ENCODE measurements around the gene TMCO4.

TMCO4 gene

DNA sequence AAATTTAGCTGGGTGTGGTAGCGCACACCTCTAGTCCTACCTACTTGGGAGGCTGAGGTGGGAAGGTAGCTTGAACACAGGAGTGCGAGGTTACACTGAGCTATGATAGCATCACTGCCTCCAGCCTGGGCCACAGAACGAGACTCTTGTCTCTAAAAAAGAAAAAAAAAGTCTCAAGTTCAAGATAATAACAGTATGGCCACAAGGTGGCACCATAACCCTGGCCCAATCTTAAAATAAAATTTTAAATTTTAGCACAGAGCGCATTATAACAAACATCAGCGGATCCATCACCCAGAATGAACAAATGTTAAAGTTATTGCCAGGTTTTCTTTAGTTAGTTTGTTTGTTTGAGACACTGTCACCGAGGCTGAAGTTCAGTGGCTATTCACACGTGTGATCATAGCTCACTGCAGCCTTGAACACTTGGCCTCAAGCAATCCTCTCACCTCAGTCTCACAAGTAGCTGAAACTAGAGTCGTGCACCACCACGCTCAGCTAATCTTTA is 137.9 kb downstream of the TMCO4 start:
- no peak overlapping the region for H3K4me3 ChIP-seq (ENCODE audit: low read length)
- TF ChIP-seq, protein P1, sequence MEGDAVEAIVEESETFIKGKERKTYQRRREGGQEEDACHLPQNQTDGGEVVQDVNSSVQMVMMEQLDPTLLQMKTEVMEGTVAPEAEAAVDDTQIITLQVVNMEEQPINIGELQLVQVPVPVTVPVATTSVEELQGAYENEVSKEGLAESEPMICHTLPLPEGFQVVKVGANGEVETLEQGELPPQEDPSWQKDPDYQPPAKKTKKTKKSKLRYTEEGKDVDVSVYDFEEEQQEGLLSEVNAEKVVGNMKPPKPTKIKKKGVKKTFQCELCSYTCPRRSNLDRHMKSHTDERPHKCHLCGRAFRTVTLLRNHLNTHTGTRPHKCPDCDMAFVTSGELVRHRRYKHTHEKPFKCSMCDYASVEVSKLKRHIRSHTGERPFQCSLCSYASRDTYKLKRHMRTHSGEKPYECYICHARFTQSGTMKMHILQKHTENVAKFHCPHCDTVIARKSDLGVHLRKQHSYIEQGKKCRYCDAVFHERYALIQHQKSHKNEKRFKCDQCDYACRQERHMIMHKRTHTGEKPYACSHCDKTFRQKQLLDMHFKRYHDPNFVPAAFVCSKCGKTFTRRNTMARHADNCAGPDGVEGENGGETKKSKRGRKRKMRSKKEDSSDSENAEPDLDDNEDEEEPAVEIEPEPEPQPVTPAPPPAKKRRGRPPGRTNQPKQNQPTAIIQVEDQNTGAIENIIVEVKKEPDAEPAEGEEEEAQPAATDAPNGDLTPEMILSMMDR (conservative IDR thresholded peaks at IDR 0.05; ENCODE audit: low read depth, low read length): peak; percentile 69
- no peak for DNase-seq (ENCODE audit: low read depth)

- no peak overlapping the region for H3K4me3 ChIP-seq (ENCODE audit: low read length)
- TF ChIP-seq, protein P1 (conservative IDR thresholded peaks at IDR 0.05; ENCODE audit: low read depth, low read length): no peak
- no peak for DNase-seq (ENCODE audit: low read depth)
These were observed 141.5 kb downstream of the TMCO4 start for GRCh38 chr1:19658186-19658585.

DNA sequence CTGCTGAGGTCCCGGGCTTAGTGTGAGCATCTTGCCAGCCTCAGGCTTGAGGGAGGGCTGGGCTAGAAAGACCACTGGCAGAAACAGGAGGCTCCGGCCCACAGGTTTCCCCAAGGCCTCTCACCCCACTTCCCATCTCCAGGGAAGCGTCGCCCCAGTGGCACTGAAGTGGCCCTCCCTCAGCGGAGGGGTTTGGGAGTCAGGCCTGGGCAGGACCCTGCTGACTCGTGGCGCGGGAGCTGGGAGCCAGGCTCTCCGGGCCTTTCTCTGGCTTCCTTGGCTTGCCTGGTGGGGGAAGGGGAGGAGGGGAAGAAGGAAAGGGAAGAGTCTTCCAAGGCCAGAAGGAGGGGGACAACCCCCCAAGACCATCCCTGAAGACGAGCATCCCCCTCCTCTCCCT is 142.2 kb downstream of the TMCO4 start:
- TF ChIP-seq, protein P1 (conservative IDR thresholded peaks at IDR 0.05; ENCODE audit: low read depth, low read length): no peak
- no peak overlapping the region for H3K4me3 ChIP-seq (ENCODE audit: low read length)
- no peak for DNase-seq (ENCODE audit: low read depth)

DNA sequence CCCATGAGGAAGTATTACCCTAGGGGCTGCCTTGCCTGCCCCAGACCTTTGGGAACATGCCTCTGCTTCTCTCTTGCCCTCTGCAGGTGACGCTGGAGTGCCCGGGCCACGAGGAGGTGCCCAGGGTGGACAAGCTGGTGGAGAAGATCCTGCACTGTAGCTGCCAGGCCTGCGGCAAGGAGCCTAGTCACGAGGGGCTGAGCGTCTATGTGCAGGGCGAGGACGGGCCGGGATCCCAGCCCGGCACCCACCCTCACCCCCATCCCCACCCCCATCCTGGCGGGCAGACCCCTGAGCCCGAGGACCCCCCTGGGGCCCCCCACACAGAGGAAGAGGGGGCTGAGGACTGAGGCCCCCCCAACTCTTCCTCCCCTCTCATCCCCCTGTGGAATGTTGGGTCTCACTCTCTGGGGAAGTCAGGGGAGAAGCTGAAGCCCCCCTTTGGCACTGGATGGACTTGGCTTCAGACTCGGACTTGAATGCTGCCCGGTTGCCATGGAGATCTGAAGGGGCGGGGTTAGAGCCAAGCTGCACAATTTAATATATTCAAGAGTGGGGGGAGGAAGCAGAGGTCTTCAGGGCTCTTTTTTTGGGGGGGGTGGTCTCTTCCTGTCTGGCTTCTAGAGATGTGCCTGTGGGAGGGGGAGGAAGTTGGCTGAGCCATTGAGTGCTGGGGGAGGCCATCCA is 142.8 kb downstream of the TMCO4 start:
- TF ChIP-seq, protein P1 (conservative IDR thresholded peaks at IDR 0.05; ENCODE audit: low read depth, low read length): no peak
- H3K4me3 ChIP-seq (ENCODE audit: low read length): no peak overlapping the region
- DNase-seq (ENCODE audit: low read depth): no peak

DNA sequence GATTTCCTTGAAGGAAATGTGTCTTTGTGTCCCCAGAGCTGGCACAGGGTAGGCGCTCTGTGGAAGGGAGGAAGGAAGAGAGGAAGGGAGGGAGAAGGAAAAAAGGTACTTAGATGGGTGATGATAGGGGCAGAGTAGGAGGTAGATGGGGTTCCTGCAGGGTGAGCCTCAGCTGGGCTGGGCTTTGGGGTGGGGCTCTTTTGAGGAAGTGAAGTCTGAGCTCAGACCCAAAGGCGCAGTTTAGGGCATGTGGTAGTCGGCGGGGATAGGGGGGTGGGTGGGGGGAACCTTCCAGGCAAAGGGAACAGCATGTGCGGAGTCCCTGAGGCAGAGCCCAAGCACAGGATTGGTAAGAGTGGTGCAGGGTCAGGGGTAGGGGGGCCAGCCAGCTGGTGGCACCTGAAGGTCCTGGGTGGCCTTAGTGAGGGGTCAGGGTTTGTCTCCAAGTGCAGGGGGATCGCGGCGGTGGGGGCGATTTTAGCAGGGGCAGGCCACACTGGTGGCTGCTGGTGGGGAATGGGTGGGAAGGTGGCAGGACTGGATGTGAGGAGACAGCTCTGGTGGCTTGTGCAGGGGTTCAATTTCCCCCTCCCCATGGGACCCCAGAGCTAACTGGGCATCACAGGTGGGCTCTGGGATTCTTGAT is 143.5 kb downstream of the TMCO4 start:
- TF ChIP-seq, protein P1 (conservative IDR thresholded peaks at IDR 0.05; ENCODE audit: low read depth, low read length): no peak
- H3K4me3 ChIP-seq (ENCODE audit: low read length): no peak overlapping the region
- no peak for DNase-seq (ENCODE audit: low read depth)

GRCh38 chr1:19655718-19656080 is 144.0 kb downstream of the TMCO4 start:
- H3K4me3 ChIP-seq (ENCODE audit: low read length): no peak overlapping the region
- no peak for DNase-seq (ENCODE audit: low read depth)
- TF ChIP-seq, protein P1 (conservative IDR thresholded peaks at IDR 0.05; ENCODE audit: low read depth, low read length): no peak
